WI38 (cell line): Measurements from ENCODE around the gene DGUOK.
A peak's percentile ranks its signal among the peaks of the same experiment; 100 is the strongest.

Experiments
- H3K4me3 ChIP-seq: 2 replicates; pipeline ENCODE4 v1.5.1; 2011; ENCODE audit warnings: low read depth, mild to moderate bottlenecking, control low read depth, low read length
- CTCF ChIP-seq: IDR thresholded peaks from 2 replicates; pipeline ENCODE4 v1.5.1; 2012; ENCODE audit warnings: low read depth, mild to moderate bottlenecking, control low read depth, low read length

The DGUOK gene

GRCh38 chr2:73890301-73891092 lies 36.2 kb upstream of the DGUOK start:
- no peak for TF ChIP-seq CTCF

GRCh38 chr2:73891276-73891901 lies 35.3 kb upstream of the DGUOK start:
- TF ChIP-seq CTCF: no peak
- H3K4me3 ChIP-seq: no peak overlapping the region

More at GRCh38 chr2:73890301-73891092, 36.2 kb upstream of the DGUOK start:
- H3K4me3 ChIP-seq: no peak overlapping the region

- no peak for TF ChIP-seq CTCF
- peak within 1 kb of the TSS; percentile 65 for H3K4me3 ChIP-seq
These were observed 33.9 kb upstream of the DGUOK start, which contains the start of gene ACTG2 for GRCh38 chr2:73892631-73893329. Gene ACTG2 (plus strand): TSS chr2:73893008. CDS start chr2:73901312, 8,304 bp downstream.

GRCh38 chr2:73893764-73894474 lies 32.8 kb upstream of the DGUOK start:
- peak overlapping the region; percentile 65 for H3K4me3 ChIP-seq
- TF ChIP-seq CTCF: no peak

- no peak for TF ChIP-seq CTCF
- peak overlapping the region; percentile 65 for H3K4me3 ChIP-seq
These were observed 32.2 kb upstream of the DGUOK start for GRCh38 chr2:73894475-73894850.

GRCh38 chr2:73894877-73895276 lies 31.8 kb upstream of the DGUOK start:
- peak overlapping the region; percentile 65 for H3K4me3 ChIP-seq
- no peak for TF ChIP-seq CTCF
